Fibroblast of mammary gland (primary cell): Measurements from ENCODE around the gene CA10.

Source experiments
- DNase-seq: peaks from one replicate; pipeline ENCODE4 v3.0.0-alpha.2; 2010; ENCODE audit warnings: low read depth
- H3K4me3 ChIP-seq: 2 replicates; pipeline ENCODE4 v1.5.1; 2011; ENCODE audit warnings: low read depth, mild to moderate bottlenecking, low read length, moderate library complexity; ENCODE audit not compliant: control insufficient read depth
- TF ChIP-seq, protein P1 (sequence below): conservative IDR thresholded peaks from 2 replicates; pipeline ENCODE4 v1.5.1; 2011; ENCODE audit warnings: low read depth, low read length, inconsistent platforms; ENCODE audit not compliant: control insufficient read depth, insufficient read depth

CA10 gene

DNA sequence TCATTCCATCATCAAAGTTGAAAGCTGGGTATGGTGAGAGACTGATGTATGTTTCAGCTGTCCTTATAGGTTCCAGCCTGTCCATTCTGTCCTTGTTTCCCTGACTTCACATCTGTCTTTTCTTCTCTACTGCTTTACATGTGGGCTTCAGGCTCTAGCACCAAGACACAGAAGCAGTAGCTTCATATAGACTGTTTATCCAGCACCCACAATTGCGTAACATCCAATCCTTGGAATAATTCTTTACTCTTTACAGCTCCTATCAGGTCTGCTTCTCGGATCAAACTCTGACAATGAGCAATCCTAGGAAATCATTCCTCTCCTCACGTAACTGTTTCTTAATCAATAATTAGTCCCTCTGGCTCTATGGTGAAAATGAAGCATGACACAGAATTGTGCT is 158.9 kb downstream of the CA10 start:
- no peak for DNase-seq
- TF ChIP-seq, protein P1, sequence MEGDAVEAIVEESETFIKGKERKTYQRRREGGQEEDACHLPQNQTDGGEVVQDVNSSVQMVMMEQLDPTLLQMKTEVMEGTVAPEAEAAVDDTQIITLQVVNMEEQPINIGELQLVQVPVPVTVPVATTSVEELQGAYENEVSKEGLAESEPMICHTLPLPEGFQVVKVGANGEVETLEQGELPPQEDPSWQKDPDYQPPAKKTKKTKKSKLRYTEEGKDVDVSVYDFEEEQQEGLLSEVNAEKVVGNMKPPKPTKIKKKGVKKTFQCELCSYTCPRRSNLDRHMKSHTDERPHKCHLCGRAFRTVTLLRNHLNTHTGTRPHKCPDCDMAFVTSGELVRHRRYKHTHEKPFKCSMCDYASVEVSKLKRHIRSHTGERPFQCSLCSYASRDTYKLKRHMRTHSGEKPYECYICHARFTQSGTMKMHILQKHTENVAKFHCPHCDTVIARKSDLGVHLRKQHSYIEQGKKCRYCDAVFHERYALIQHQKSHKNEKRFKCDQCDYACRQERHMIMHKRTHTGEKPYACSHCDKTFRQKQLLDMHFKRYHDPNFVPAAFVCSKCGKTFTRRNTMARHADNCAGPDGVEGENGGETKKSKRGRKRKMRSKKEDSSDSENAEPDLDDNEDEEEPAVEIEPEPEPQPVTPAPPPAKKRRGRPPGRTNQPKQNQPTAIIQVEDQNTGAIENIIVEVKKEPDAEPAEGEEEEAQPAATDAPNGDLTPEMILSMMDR: no peak
- H3K4me3 ChIP-seq: no peak overlapping the region

DNA sequence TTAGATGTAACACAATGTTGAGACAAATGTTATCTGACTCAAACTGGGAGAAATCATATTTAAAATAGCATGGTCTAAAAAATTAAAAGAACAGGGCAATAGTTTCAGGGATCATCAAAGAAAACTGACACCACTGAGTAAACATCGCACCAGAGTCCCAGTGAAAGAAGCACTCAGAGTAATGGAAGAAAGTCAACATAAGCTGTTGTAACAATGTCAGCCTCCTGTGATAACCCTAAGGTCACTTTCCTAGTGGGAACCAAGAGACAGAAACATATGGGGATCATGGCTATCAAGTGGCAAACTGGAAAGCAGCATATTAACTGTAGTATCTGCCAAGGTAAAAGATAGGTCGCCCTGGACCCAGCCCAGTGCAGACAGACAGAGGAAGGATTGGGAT is 160.8 kb downstream of the CA10 start:
- DNase-seq: no peak
- no peak overlapping the region for H3K4me3 ChIP-seq
- TF ChIP-seq, protein P1: no peak

DNA sequence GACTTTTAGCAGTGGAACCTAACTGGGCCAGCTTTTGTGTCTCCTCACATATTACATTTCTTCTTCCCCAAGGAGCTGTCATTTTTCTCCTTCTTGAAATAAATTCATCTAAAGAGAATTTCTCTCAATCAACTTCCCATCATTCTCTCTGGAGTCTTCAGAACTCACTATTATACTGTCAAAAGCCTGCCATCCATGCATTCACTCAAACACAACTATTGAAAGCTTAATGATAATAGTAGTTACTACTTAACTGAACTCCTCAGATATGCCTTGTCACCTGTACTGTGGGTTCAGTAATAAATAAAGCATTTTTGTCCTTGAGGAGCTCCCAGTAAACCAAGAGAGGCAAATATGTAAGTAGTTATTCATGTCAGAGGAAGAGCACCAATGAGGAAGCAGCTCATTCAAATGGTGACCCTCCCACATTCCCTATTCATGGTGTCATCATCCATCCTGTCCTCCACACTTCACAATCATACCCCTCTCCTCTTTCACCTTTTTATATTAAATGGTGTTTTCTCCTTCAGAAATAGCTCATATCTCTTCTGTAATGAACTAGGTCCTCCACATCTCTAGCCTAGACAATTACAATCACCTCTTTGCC is 162.6 kb downstream of the CA10 start:
- no peak overlapping the region for H3K4me3 ChIP-seq
- TF ChIP-seq, protein P1: no peak
- DNase-seq: no peak

DNA sequence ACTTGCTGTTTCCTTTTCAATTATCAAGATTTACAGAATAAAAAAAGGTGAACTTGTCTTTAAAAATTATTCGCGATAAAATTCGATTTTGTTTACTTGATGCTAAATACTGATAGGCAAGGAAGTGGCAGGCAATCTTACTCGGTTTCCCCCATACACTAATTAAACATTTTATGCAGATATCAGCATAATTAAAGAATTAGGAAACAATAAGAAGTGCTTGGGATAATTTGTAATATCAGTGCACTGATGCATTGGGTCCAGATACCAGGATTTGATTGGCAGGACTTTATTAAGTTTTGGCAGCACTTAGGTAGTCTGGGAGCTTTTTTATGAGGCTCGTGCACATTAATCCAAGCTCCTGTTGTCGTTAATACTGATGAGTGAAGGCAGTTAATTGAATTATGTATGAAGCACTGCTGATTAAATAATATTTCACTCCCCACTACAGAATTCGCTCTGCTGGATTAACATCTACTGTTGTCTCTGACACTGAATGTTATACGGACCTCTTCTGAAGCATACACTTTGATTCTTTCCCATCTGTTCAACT is 165.6 kb downstream of the CA10 start:
- no peak for DNase-seq
- H3K4me3 ChIP-seq: no peak overlapping the region
- TF ChIP-seq, protein P1: no peak

DNA sequence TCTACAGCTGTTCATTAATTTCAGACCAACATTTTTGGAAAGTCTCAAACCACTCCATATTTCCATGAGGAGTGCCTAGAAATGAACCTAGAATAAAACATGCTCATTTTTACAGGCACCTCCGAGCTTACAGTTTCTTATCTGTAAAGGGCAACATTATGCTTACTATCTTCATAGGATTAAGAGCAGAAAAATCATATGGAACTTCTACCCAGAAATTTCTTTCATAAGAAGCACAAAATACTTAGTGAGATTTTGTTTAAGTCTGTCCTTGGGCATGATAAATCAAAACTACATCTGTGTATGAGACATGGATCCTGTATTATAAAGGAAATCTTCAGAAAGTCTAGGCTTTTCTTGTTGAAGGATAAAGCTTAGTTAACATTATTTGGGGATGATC is 187.4 kb downstream of the CA10 start:
- no peak overlapping the region for H3K4me3 ChIP-seq
- TF ChIP-seq, protein P1: no peak
- no peak for DNase-seq

DNA sequence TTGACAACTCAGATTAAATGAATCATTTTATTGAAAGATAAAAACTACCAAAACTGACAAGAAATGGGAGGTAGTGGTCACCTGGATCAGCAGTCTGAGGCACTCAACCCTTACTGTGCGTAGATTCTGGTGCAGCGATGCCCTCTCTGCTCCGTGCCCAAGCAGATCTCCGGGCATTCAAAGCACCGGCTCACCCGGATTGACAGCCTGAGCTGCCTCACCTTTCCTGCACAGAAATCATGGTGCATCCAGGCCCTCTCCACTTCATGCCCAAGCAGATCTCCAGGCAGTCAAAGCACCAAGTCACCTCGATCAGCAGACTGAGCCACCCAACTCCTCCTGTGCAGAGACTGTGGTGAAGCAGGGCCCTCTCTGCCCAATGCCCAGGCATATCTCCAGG is 196.8 kb downstream of the CA10 start:
- no peak overlapping the region for H3K4me3 ChIP-seq
- TF ChIP-seq, protein P1: no peak

More for the DNA sequence above, 196.8 kb downstream of the CA10 start:
- no peak for DNase-seq
